ENCODE measurements around the gene SLC4A5. TPM values are rescaled to one million over a fixed set of nuclear protein-coding genes. Genes with fewer than 3 reads are reported as not detected.

The SLC4A5 gene, protein sequence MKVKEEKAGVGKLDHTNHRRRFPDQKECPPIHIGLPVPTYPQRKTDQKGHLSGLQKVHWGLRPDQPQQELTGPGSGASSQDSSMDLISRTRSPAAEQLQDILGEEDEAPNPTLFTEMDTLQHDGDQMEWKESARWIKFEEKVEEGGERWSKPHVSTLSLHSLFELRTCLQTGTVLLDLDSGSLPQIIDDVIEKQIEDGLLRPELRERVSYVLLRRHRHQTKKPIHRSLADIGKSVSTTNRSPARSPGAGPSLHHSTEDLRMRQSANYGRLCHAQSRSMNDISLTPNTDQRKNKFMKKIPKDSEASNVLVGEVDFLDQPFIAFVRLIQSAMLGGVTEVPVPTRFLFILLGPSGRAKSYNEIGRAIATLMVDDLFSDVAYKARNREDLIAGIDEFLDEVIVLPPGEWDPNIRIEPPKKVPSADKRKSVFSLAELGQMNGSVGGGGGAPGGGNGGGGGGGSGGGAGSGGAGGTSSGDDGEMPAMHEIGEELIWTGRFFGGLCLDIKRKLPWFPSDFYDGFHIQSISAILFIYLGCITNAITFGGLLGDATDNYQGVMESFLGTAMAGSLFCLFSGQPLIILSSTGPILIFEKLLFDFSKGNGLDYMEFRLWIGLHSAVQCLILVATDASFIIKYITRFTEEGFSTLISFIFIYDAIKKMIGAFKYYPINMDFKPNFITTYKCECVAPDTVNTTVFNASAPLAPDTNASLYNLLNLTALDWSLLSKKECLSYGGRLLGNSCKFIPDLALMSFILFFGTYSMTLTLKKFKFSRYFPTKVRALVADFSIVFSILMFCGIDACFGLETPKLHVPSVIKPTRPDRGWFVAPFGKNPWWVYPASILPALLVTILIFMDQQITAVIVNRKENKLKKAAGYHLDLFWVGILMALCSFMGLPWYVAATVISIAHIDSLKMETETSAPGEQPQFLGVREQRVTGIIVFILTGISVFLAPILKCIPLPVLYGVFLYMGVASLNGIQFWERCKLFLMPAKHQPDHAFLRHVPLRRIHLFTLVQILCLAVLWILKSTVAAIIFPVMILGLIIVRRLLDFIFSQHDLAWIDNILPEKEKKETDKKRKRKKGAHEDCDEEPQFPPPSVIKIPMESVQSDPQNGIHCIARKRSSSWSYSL
- total RNA-seq (2014; rRNA removed; shearing (Covaris generic)), result 0.08 TPM in 1 of 2 replicates, not detected in the other

DNA sequence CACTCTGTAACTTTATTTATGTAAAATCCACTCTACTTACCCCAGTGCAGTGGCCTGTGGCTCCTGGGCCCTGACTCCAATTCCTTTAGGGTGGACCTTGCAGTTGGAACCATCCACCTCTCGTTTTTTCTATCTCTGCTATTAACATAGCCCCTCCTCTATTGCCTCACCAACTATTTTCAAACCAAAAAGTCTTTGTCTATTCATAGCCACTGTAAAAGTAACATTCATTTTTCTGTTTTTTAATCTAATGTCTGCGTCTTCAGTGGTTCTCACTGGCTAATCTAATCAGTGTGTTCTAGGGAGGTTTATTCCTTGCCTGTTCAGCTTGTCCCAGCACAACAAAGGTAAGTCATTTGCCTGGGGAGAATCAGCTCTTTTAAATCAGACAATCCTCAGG, at the start of gene SLC4A5:
Gene SLC4A5 (minus strand): TSS at position 101 of the 400 bp plus-strand sequence. CDS start 28,393 bp downstream, outside the sequence.
- Histone ChIP-seq H3K4me1 (no peaks in the 10 kb centered on the region), H3K27me3 (peaks cover 7% of the 10 kb centered on the region; the same call in 1 of the 2 replicates), H3K9me3 (replicated peaks) (no peaks in the 10 kb centered on the region), H3K27ac (no peak within 1 kb of the TSS), H3K4me3 (no peak within 1 kb of the TSS), H3K36me3 (no peaks in the 10 kb centered on the region)
- no peak for DNase-seq

DNA sequence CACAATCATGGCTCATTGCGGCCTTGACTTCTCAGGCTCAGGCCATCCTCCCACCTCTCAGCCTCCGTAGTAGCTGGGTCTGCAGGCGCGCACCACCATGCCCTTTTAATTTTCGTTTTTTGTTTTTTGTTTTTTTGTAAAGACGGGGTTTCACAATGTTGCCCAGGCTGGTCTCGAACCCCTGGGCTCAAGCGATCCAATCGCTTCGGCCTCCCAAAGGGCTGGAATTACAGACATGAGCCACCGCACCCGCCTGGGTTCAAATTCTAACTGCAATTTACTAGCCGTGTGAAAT, 49.2 kb upstream of the SLC4A5 start:
- peak overlapping the region; percentile 72 for H3K4me3 ChIP-seq
- H3K36me3 ChIP-seq, result no peaks in the 10 kb centered on the region

DNA sequence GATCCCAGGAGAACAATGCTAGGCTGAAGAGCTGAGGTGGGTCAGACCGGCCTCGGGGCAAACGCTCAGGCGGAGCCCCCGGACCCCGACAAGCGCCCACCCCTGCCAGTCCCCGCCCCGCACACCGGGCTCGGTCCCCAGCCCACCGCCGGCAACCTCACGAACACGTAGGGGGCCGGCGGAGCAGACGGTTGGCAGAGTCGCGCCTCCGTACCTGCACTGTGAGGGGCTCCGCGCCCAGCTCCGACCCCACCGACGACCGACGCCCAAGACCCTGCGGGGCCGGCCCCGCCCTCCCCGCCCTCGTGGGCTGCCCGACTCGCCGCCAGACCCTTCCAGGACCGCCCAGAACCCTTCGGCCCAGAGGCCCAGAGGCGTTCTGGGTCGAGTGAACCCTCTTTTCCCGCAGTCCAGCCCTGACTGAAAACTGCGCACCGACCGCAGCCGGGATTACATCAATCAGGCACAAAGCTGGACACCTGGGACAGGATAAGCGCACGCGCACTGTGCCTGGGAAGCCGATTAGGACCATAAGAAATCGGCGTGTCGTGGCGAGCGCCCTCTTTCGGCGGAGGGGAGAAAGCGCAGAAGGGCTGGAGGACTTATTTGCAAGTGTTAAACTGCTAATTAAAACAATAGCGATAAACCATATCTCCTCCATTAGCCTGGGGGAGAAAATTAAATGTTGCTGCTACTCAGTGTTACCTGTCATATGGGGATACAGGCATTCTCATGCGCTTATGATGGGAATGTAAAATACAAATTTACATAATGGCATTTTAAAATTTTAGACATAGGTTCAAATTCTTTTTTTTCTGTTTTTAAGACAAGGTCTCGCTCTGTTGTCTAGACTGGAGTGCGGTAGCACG, 48.6 kb upstream of the SLC4A5 start:
- no peaks in the 10 kb centered on the region for H3K27me3 ChIP-seq
- peak; percentile 91 to 96 for DNase-seq
- H3K36me3 ChIP-seq, result no peaks in the 10 kb centered on the region

More for the DNA sequence above, 49.2 kb upstream of the SLC4A5 start:
- Histone ChIP-seq H3K27ac (peak overlapping the region; percentile 98; the same call in 1 of the 2 replicates), H3K4me1 (peaks cover 9% of the 10 kb centered on the region; the same call in 1 of the 2 replicates), H3K27me3 (no peaks in the 10 kb centered on the region), H3K9me3 (replicated peaks) (no peaks in the 10 kb centered on the region)
- DNase-seq, result no peak

DNA sequence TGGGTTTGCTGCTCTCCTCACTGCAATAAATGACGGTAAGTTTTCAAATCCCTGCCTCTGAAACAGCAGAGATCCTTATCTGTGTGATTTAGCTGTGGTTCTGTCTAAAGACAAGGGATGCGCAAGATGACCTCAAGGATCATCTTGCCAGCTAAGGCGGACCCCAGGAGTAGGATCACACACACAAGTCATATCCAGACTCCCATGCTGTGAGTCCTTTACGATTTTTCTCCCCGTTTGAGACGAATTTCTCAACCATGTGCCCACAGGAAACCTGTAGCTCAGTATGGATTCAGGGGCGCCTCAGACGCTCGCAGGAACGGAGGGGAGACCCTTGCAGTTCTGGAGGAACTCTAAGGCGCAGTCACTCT, 48.0 kb upstream of the SLC4A5 start:
- no peaks in the 10 kb centered on the region for H3K9me3 ChIP-seq (replicated peaks)
- peak overlapping the region; percentile 98 for H3K27ac ChIP-seq
- H3K27me3 ChIP-seq, result no peaks in the 10 kb centered on the region
- peaks cover 9% of the 10 kb centered on the region; the same call in 1 of the 2 replicates for H3K4me1 ChIP-seq
- H3K4me3 ChIP-seq, result peak overlapping the region; percentile 72
- no peaks in the 10 kb centered on the region for H3K36me3 ChIP-seq
- no peak for DNase-seq

More for the DNA sequence above, 48.6 kb upstream of the SLC4A5 start:
- peak overlapping the region; percentile 72 for H3K4me3 ChIP-seq
- H3K4me1 ChIP-seq, result peaks cover 9% of the 10 kb centered on the region; the same call in 1 of the 2 replicates
- peak overlapping the region; percentile 98 for H3K27ac ChIP-seq
- H3K9me3 ChIP-seq (replicated peaks), result no peaks in the 10 kb centered on the region

DNA sequence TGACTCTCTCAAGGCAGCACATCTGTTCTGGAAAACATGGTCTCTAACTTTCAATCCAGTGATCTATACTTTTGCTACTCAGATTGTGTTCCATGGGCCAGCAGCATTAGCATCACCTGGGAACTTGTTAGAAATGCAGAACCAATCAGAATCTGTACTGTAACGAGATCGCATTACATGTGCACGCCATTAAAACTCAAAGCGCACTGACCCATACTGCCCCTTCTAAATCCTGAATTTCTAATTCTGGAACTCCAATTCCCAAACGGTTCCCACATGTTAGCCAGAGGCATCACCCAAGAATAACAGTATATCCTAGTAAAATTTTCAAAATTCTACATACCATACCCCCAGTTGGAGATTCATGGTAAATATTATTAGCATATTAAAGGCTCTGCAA, 47.4 kb upstream of the SLC4A5 start:
- DNase-seq, result no peak
- Histone ChIP-seq H3K4me1 (peaks cover 9% of the 10 kb centered on the region; the same call in 1 of the 2 replicates), H3K9me3 (replicated peaks) (no peaks in the 10 kb centered on the region), H3K36me3 (no peaks in the 10 kb centered on the region), H3K27me3 (no peaks in the 10 kb centered on the region), H3K4me3 (peak overlapping the region; percentile 72), H3K27ac (no peak overlapping the region)

DNA sequence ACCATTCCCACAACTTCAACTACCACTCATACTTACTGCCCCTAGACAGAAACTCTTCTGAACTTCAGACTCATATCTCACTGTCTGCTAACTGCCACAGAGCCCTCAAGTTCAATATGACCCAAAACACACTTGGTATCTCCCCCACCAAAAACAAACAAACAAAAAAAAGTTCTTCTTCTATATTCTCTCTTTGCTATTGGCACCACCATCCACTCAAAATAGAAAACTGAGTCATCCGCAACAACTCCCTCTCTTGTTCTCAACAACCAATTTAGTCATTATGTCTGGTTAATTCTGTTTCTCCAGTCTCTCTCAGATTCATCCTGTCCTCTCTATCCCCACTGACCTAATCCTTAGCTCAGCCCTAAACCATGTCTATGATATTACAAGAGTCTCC, 44.1 kb upstream of the SLC4A5 start:
- 0 out of 2 replicates have a peak, but pooled peaks cover 3% of the 10 kb centered on the region for H3K36me3 ChIP-seq
- no peak overlapping the region for H3K27ac ChIP-seq
- H3K9me3 ChIP-seq (replicated peaks), result no peaks in the 10 kb centered on the region
- no peak for DNase-seq
- no peaks in the 10 kb centered on the region for H3K27me3 ChIP-seq
- H3K4me1 ChIP-seq, result peaks cover 9% of the 10 kb centered on the region; the same call in 1 of the 2 replicates
- H3K4me3 ChIP-seq, result no peak overlapping the region

DNA sequence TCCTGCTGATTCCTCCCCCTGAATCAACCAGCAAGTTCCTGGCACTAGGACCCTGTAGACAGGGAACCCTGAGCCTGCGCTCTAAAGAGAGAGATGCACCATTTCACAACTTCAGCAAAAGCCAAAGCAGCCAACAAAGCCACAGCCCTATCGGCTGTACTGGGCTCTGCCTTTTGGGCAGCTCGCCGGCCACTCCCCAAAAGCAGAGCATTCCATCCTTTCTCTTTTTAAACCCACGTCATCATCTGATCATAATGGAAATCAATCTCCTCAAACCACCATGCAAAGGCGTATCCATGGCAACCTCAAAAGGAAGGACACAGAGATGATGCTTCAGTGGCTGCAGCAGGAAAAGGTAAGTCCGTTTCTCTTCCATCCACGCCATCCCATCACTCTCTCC, 42.2 kb upstream of the SLC4A5 start:
- Histone ChIP-seq H3K27ac (no peak overlapping the region), H3K36me3 (0 out of 2 replicates have a peak, but pooled peaks cover 5% of the 10 kb centered on the region)
- DNase-seq, result no peak

DNA sequence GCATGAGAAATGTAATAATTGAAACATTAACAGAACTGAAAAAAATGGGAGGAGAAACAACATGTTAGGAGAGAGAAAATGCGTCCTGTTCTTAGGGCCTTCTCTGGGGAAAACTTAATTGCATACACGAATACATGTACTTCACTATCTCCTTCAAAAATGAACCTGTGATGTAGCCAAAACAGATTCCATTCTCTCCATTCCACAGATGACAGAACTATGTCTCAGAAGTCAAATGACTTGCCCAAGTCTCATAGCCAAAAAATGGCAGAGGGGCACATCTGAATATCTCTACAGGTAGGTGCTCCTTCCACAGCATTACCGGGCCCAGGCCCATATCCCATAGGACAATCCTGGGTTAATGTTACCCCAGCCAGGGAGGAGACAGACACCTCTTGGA, 40.8 kb upstream of the SLC4A5 start:
- Histone ChIP-seq H3K27ac (no peak overlapping the region), H3K9me3 (replicated peaks) (no peaks in the 10 kb centered on the region), H3K36me3 (0 out of 2 replicates have a peak, but pooled peaks cover 5% of the 10 kb centered on the region), H3K27me3 (no peaks in the 10 kb centered on the region), H3K4me1 (no peaks in the 10 kb centered on the region; the same call in 1 of the 2 replicates), H3K4me3 (no peak overlapping the region)
- DNase-seq, result no peak

More for the DNA sequence above, 42.2 kb upstream of the SLC4A5 start:
- no peaks in the 10 kb centered on the region for H3K9me3 ChIP-seq (replicated peaks)
- no peak overlapping the region for H3K4me3 ChIP-seq
- H3K4me1 ChIP-seq, result peaks cover 5% of the 10 kb centered on the region; the same call in 1 of the 2 replicates
- H3K27me3 ChIP-seq, result no peaks in the 10 kb centered on the region

DNA sequence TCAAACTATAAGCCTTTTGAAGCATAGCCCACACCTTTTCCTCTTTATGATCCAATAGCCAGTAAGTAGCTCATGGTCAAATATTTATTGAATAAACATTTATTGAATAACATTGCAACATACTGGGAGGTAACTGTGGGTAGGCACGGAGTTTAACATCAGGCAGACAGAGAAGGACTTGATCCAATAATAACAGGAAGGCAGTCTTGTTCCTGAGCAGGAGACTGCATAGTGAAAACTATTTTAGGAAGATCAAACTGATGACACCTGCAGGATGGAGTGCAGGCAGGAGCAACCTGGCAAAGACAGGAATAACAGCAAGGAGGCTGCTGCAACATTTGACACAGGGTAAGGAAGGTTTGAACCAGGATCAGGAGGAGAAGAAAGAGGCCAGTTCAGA, 40.0 kb upstream of the SLC4A5 start:
- no peaks in the 10 kb centered on the region; the same call in 1 of the 2 replicates for H3K4me1 ChIP-seq
- H3K36me3 ChIP-seq, result 0 out of 2 replicates have a peak, but pooled peaks cover 5% of the 10 kb centered on the region
- H3K9me3 ChIP-seq (replicated peaks), result no peaks in the 10 kb centered on the region
- no peaks in the 10 kb centered on the region for H3K27me3 ChIP-seq
- H3K27ac ChIP-seq, result no peak overlapping the region
- H3K4me3 ChIP-seq, result no peak overlapping the region
- no peak for DNase-seq

DNA sequence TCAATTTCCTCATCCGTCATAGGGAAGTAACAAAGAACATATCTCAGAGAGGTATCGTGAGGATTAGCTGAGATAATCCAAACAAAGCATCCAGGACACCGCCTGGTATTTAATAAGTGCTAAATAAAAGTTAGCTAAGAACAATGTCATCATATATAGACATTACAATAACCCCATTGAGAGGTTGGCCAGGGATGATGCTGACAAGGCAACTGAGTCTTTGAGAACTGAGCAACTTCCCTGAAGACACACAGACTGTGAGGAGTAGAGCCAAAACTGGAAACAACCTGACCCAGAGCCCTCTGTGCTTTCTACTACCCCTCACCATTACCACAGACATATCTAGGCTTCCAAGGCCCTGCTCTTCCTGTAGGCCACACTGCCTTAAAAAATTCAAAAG, 38.5 kb upstream of the SLC4A5 start:
- H3K36me3 ChIP-seq, result peaks cover 11% of the 10 kb centered on the region; the same call in 1 of the 2 replicates
- H3K27ac ChIP-seq, result no peak overlapping the region
- H3K4me1 ChIP-seq, result no peaks in the 10 kb centered on the region; the same call in 1 of the 2 replicates
- H3K27me3 ChIP-seq, result no peaks in the 10 kb centered on the region
- no peak overlapping the region for H3K4me3 ChIP-seq
- no peak for DNase-seq
- no peaks in the 10 kb centered on the region for H3K9me3 ChIP-seq (replicated peaks)

DNA sequence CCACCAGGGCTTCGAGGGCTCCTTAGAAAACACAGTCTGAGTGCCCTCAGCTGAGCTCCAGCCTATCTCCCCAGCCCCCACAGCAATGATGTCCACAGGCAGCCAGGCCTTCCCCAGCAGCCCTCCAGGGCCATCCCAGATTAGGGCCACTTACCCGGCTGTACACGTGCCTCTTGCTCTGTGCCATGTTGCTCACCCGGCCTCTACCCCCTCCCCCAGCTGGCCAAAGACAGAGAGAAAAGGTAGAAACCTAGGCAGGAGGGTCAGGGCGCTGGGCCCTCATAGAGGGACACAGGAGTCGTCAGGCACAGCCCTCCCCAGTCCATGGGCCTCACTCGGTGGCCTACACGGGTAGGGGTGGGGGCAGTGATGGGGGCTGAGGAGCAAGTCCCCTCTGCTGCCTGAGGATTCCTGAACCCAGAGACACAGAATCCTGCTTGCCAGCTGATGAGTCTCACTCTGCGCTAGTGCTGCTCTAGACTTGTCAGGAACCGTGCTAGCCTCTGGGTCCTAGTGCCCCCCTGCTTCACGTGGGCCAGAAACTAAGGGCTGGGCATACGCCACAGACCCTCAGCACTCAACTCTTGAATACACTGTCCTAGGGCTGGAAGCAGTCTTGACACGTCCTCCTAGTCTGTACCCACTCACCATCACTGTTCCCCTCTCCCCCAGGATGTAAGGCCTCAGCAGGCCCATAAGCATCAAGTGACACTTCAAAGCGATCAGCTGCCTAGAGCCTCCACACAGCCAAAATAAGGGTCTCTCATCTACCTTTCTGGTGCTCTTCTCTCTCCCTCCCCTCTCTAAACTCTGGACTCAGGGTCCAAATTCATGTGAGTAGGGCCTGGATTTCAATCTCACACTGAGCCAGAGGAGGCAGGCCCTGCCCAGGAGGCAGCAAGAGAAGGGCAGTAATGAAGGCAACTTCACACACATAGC, 36.9 kb upstream of the SLC4A5 start, which contains the start of gene DCTN1:
Gene DCTN1 (minus strand): TSS at position 461 of the 939 bp plus-strand sequence. CDS start 274 bp downstream, at position 187.
- peak; percentile 39 to 55 for DNase-seq
- Histone ChIP-seq H3K9me3 (replicated peaks) (no peaks in the 10 kb centered on the region), H3K4me3 (no peak within 1 kb of the TSS), H3K36me3 (peaks cover 15% of the 10 kb centered on the region; the same call in 1 of the 2 replicates), H3K4me1 (no peaks in the 10 kb centered on the region; the same call in 1 of the 2 replicates), H3K27me3 (no peaks in the 10 kb centered on the region), H3K27ac (no peak within 1 kb of the TSS)

DNA sequence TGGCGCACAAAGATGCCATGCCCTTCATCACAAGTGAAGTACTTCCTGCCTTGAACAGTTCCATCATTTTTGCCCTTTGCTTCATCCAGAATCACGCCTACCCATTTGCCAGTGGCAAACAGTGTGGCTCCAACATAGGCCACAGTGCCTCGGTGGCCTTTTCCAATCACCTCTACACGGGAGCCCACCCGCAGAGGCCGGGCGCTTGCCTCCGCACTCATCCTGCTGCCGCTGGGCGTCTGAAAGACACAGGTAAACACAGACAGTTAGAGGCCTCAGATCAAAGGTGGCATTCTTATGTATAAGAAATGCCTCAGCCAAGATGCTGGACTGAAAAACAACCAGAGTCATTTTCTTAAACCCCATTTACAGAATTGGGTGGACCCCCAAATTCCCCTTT, 34.8 kb upstream of the SLC4A5 start:
- H3K4me1 ChIP-seq, result no peaks in the 10 kb centered on the region; the same call in 1 of the 2 replicates
- no peaks in the 10 kb centered on the region for H3K9me3 ChIP-seq (replicated peaks)
- peaks cover 12% of the 10 kb centered on the region; the same call in 1 of the 2 replicates for H3K36me3 ChIP-seq
- DNase-seq, result no peak
- no peaks in the 10 kb centered on the region for H3K27me3 ChIP-seq
- H3K4me3 ChIP-seq, result no peak overlapping the region
- no peak overlapping the region for H3K27ac ChIP-seq

Measured in SJCRH30 (cell line).